IPS-NIHi7 (cell line): ENCODE results near the gene SPDYC.
"Not testable (repeated sequence)": the region's sequence is repeated elsewhere in the genome, so short reads cannot be mapped to it uniquely, and the experiment has no call there.

Source experiments
- DNase-seq: peaks from one replicate; pipeline ENCODE4 v3.0.0; 2012; ENCODE audit warnings: mixed read lengths; ENCODE audit errors: extremely low spot score

Gene SPDYC

DNA sequence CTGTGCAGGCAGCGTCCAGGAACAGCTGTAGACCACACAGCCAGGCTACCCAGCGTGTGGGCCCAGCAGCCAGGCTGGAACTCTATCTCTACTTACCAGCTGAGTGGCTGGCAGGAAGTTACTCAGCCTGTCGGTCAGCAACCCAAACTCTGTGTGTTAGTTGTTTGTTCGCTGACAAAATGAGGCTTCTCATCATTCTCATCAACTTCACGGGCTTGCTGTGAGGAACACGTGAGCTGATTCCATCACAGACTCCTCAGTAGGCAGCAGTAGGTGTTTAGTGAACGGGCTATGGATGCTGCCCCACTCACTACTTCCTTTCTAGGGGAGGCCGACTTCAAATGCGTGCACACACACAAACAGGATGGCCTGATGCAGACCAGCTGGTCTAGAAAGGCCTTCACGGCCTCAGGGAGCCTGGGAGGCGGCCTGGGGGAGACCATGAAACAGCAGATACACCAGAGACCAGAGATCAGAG lies 830 bp upstream of the SPDYC start:
- no peak for DNase-seq

DNA sequence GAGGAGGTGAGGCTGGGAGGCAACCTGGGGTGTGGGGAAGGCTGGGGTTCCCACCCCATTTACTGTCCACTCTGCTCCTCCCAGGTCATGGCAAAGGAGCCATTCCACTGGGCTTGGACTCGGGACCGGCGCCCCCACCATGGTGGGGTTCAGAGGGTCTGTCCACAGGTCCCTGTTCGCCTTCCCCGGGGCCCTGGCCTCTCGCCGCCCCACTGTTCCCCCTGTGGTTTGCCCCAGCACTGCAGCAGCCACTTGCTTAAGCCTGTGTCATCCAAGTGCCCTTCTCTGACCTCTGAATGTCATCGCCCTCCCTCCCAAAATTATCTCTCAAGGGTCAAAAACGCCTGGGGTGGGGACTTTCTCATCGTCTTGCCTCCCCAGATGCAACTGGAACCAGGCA lies 2.6 kb downstream of the SPDYC start:
- no peak for DNase-seq

DNA sequence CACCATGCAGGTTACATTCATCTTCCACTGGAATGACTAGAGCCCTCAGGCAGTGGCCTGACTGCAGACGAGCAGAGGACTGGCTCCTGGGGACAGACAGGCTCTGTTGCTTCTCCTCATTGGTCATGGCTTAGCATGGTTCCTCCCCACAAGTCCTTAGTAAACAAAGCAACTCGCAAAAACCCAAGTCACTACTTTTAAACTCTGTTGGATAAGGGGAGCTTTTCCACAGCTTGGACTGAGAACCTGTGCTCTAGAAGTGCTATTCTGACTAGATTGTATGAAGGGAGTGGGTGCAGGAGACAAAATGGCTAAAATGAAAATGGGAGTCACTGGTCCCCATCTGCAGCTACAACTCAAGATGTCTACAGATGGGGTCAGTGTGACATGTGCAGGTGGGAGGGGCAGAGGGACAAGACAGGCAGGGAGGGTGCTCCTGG lies 4.6 kb downstream of the SPDYC start:
- DNase-seq = not testable (repeated sequence)

DNA sequence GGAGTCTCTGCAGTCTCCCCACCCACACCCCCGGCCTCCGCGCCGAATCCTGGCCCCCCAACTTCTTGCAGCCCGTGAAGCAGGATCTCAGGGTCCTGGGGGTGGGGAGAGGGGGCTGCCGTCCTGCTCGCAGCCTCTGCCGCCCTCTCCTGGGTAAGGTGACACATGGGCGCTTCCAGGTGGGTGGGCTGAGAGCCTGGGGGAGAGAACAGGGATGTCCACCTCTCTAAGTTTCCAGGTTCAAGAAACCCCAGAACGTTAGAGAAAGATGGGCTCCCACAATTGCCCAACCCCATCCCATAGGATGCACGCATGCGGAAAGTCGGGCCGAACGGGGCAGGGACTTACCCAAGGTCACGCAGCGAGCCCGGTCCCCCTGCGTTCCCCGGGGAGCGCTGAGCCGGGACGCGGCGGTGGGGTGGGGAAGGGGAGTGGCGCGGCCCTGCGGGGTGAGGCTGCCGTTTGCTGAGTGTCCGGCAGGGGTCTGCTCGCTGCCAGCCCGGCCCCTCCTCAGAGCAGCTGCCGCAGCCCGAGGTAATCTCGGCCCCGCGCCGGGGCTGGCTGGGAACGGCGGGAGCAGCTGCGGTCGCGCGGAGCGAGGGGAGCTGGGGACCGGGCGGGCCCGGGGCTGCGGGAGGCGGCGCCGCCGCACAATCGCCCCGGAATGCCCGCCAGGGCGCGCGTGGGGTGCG lies 11.0 kb downstream of the SPDYC start:
- DNase-seq = peak; percentile 87

DNA sequence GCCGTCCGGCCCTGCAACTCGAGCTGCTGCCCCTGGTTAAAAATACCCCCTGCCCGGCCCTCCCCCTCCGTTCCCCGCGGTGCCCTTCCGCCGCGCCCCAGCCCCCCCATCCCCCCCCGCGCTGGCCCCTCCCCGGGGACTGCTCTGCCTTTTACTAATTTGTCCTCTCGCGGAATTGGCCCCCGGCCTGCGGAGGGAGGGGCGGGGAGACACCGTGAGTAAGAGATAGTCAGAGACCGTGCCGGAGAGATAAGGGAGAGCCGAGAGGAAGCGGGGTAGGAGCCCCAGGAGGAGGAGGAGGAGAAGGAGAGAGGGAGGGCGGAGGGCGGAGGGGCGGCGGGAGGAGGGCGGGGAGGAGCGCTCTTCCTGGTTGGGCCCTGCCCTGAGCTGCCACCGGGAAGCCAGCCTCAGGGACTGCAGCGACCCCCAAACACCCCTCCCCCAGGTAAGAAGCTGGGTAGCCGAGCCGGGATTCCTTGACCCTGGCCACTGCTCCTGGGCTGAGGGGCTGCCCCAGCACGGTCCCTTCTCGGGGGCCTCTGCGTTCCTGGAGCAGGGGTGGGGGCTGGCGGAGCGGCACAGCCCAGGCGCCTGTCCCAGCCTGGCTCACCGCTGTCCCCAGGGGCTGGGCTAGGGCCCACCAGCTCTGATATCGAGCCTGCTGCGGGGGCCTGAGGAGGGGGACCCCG lies 11.7 kb downstream of the SPDYC start, which contains the start of gene CAPN1:
Gene CAPN1, plus strand, starts transcription at position 360 of the 689 bp plus-strand sequence. CDS start 774 bp downstream, outside the sequence.
- peak; percentile 80 for DNase-seq

DNA sequence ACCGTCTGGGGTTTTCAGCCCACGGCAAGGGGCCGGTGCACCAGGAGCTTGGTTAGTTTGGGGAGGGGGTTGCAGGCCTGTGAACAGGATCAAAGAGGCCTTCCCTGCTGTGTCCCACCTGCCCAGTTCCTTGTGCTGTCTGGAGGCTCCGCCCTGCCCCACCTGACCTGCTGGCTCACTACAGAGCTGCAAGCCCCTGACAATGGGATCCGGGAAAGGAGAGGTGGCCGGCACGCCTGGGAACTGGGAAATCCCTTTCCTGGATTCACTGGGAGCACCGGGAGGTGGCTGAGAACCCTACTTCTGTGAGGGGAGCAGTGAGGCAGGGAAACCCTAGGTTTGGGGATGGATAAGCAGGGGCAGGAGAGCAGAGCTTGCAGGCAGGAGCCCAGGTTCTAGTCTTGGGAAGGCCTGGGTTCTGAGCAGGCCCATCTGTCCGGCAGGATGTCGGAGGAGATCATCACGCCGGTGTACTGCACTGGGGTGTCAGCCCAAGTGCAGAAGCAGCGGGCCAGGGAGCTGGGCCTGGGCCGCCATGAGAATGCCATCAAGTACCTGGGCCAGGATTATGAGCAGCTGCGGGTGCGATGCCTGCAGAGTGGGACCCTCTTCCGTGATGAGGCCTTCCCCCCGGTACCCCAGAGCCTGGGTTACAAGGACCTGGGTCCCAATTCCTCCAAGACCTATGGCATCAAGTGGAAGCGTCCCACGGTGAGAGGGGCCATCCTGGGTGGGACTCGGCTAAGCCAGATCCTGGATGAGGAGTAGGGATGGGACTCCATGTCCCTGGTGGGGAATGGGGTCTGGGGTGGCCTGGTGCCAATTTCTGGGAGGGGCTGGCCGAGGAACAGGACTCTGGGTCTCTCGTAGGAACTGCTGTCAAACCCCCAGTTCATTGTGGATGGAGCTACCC lies 12.5 kb downstream of the SPDYC start:
- DNase-seq = peak; percentile 75

DNA sequence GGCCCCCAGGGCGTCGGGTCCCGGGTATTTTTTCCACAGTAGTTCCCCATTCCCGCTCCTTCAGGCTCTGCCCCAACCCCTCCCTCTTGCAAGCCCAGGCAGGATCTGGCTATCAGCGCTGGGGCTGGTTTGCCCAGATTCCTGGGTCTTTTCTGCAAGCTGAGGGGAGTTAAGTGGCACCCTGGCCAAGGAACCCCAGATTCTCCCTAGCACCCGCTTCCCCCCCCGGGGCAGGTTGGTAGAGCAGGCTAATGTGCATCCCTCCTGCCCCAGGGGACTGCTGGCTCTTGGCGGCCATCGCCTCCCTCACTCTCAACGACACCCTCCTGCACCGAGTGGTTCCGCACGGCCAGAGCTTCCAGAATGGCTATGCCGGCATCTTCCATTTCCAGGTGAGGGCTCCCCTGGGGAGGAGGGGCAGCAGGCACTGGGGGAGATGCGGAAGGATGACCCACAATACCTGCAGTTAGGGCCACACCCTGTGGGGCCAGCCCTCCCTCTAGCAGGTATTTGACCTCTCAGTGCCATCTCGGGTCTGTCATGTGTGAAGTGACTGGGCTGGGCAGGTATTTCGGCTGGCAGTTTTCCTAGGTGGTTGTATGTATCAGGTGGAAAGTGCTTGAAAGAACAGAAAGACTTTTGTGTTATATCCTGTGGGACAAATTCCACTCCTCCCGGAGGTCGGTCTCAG lies 13.3 kb downstream of the SPDYC start:
- no peak for DNase-seq

DNA sequence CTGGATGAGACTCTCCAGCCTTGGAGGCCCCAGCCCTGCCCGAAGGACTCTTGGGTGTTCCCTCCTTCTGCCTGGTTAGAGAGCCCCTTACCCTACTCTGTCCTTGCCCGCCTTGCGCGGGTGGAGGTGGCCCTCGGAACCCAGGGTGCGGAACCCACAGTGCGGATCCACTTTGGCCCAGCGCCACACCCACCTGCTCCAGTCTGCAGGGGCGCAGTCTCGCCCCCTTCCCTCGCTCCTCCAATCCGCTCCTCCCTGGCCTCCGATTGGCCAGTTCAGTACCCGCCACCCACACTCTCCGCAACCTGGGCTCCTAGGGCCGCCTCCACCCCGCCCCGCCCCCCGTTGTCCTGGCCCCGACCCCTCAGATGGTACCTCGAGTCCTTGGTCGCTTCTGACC lies 14.1 kb downstream of the SPDYC start:
- peak; percentile 83 for DNase-seq

DNA sequence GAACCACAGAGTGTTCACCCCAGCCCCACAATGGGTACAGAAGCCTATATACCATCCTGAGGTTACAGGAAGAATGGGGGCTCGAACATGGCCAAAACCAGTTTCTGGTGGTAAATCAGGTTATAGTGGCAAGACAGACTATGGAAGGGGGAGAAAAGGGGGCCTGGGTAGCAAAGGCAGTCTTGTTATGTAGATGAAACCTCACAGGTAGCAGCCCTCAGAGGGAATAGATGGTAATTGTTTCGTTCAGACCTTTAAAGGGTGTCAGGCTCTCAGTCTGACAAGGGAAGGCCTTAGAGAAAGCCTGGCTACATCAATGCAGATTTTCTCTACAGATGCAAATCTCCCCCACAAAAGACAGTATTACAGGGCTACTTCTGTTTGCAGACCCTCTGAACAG lies 15.1 kb downstream of the SPDYC start:
- peak; percentile 15 for DNase-seq

DNA sequence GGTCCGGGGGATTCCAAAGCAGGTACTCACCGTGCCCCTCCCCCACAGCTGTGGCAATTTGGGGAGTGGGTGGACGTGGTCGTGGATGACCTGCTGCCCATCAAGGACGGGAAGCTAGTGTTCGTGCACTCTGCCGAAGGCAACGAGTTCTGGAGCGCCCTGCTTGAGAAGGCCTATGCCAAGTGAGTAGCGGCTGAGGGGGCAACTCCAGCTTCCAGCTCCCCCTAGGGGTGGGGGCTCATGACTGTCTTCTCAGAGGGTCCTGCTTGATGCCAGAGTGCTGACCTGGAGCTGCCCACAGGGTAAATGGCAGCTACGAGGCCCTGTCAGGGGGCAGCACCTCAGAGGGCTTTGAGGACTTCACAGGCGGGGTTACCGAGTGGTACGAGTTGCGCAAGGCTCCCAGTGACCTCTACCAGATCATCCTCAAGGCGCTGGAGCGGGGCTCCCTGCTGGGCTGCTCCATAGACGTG lies 15.9 kb downstream of the SPDYC start:
- peak; percentile 24 for DNase-seq

DNA sequence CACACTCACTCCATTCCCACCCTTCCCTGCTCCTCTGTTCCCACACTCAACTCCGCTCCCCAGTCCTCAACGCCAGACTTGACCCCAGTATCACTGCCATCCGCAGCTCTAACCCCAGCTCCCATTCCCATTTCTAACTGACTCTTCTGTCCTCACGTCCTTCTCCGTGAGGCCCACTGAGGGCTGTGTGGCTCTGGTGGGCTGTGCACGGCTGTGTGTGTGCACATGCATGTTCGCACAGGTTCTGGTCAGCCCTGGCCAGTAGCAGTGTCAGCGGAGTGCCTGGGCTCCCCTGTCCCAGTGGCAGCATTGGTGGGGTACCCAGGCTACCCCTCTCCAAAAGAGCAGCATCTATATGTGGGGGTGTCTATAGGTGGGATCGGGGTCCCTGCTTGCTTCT lies 16.7 kb downstream of the SPDYC start:
- DNase-seq = no peak

DNA sequence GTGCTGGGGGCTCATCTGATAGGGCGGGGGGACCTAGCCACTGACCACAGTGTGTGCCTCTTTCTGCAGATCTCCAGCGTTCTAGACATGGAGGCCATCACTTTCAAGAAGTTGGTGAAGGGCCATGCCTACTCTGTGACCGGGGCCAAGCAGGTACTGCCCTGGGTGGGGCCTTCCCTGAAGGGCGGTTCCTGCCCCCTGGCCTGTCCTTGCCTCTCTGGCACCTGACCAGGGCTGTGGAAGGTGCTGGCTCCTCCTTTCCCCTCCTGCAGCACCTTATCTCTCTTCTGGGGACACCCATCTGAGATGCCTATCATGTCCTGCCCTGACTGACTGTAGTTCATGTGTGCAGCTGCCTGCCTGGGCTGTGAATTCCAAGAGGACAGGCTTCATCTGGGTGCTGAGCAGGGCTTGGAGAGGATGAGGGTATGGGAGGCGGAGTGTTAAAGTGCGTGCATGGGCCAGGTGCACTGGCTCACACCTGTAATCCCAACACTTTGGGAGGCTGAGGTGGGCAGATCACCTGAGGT lies 17.2 kb downstream of the SPDYC start:
- no peak for DNase-seq

DNA sequence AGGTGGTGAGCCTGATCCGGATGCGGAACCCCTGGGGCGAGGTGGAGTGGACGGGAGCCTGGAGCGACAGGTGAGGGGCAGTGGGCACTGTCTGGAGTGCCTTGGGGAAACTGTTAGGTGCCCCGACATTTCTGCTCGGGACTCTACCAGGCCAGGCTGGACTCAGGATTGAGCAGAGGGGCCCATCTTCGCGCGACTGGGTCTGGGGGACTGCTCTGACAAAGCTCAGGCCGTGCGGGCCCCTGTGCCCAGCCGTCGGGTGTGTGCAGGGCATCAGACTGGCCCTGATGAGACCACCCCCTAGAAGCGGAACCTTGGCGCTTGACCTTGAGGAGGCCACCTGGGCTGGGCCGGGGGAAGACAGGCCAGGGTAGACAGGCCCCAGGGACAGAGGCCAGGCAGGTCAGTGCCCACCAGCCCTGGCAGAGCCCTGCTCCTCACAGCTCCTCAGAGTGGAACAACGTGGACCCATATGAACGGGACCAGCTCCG lies 18.0 kb downstream of the SPDYC start:
- DNase-seq = peak; percentile 3

DNA sequence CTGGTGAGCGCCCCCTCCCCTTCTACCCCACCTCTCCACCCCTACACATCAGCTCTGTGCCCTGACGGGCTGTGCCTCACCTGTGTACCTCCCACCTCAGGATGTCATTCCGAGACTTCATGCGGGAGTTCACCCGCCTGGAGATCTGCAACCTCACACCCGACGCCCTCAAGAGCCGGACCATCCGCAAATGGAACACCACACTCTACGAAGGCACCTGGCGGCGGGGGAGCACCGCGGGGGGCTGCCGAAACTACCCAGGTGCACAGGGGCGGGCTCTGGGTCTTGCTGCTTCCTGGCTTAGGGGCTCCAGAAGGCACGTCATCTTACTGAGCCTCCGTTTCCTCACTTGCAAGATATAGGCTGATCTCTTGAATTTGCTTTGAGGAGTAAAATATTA lies 18.5 kb downstream of the SPDYC start:
- peak; percentile 1 for DNase-seq

DNA sequence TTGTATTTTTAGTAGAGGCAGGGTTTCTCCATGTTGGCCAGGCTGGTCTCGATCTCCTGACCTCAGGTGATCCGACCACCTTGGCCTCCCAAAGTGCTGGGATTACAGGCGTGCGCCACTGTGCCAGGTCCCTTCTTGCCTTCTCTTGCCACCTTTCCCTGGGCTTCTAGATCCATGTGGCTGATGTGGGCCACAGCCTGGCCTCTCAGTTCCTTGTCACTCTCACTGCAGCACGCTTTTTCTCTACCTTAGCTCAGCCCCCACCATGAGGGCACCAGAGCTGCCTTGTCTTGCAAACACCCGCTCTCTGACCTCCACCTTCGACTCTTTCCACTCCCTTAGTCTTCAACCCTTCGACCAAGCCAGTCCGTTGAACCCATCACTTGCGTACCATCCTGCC lies 19.2 kb downstream of the SPDYC start:
- no peak for DNase-seq

DNA sequence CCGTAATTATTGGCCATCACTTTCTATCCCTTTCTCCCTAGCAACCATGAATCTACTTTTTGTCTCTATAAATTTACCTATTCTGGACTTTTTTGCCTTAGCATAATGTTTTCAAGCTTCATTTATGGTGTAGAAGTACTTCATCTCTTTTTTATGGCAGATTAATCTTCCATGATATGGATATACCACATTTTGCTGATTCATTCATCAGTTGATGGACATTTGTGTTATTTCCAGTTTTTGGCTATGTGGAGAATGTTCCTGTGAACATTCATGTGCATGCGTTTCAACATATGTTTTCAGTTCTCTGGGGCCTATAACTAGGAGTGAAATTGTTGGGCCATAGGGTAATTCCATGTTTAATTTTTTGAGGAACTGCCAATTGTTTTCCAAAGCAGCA lies 24.5 kb downstream of the SPDYC start:
- no peak for DNase-seq

DNA sequence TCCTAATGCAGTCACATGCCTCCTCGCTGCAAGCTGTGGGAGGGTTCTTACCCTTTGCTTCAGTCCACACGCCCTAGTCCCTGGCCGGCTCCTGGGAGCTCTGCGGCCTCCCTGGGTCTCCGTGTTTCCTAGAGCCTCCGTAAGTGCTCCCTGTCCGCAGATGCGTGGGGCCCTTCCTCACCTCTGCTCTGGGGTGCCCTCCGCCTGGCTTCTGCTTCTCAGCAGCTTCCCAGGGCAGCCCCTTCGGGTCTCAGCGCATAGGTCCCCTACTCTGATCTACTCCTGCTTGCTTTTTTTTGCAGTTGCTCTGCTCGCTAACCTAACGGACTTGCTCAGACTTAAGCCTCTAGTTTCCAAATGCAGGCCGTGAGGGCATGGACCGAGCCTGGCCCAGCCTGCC lies 34.1 kb downstream of the SPDYC start:
- DNase-seq = no peak

DNA sequence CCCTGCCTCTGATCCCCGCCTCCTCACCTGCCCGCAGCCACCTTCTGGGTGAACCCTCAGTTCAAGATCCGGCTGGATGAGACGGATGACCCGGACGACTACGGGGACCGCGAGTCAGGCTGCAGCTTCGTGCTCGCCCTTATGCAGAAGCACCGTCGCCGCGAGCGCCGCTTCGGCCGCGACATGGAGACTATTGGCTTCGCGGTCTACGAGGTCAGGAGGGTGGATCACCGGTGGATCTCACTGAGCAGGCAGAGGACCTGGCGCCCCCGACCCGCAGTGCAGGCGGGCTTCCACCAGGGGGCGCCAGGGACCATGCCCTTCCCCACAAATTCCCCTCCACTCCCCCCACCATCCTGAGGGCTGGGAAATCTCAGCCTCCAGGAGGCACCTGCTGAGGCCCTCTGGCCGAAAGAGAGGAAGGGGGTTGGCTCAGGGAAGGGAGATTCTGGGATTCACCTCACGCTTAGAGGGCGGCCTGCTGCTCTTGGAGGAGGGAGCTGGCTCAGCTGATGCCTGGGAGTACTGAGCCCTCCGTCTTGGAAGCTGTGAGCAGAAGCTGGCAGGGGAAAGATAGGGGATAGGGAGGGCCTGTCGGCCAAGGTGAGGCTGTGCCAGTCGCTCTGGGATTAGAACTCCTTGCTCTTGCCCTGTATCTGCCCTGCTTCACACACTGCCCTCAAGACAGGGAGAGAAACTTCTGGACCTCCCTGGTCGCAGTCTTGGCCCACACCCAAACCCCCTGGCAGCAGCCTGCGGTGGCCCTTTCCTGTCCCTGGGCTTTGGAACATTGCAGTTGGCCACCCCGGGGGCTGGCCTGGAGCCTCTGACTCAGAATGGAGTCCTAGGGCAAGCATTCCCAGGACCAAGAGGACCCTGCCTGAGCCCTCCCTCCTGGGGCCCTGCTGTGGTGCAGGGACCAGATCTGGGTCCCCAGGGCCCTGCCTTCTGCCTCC lies 34.9 kb downstream of the SPDYC start:
- DNase-seq = peak; percentile 96

DNA sequence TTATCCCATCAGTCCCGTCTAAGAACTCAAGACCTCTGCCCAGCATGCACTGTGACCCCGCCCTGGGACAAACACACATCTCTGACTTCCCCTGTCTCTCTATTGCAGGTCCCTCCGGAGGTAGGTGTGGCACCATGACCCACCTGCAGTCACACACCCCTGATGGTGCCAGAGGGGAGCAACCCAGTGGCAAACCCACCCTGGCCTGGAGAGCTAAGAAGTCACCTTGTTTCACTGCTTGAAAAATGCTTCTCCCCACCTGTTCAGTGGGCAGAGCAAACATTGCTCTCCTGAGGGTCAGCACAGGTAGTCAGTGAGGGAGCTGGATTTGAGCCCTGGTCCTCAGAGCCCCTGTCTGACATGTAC lies 35.6 kb downstream of the SPDYC start:
- no peak for DNase-seq

DNA sequence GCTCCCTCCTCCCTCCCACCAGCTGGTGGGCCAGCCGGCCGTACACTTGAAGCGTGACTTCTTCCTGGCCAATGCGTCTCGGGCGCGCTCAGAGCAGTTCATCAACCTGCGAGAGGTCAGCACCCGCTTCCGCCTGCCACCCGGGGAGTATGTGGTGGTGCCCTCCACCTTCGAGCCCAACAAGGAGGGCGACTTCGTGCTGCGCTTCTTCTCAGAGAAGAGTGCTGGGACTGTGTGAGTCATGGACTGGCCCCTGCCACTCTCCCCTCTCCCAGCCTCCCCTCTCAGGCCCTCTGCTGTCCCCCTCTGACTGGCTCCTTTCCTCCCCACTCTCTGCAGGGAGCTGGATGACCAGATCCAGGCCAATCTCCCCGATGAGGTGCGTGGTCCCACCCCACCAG lies 36.4 kb downstream of the SPDYC start:
- peak; percentile 3 for DNase-seq
